GM21381 (cell line): ENCODE measurements around the gene ZDHHC12.
A peak's percentile ranks its signal among the peaks of the same experiment; 100 is the strongest.

ENCODE experiments used
- ATAC-seq: cut with Tn5 transposase; IDR thresholded peaks from one replicate; pipeline ENCODE4 v1.9.1; 2021; ENCODE audit warnings: mild to moderate bottlenecking, moderate library complexity; ENCODE audit not compliant: unreplicated experiment

ZDHHC12 gene

DNA sequence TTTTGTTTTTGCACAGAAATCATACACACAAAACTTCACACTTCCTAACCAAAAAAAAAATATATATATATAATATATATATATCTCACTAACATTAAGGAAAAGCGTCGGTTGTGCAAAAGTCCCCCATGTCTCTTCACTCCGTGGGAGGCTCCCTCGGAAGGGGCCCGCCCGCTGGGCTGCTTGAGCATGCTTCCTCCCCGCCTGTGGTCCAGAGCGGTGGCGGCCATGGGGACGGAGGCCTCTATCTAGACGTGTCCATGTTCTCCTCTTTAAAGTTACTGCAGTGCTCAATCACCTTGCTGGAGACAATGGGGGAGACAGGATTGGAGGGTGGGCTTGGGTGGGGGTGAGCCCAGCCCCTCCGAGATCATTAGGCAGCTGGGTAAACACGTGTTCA is 7.2 kb upstream of the ZDHHC12 start:
- no peak for ATAC-seq

DNA sequence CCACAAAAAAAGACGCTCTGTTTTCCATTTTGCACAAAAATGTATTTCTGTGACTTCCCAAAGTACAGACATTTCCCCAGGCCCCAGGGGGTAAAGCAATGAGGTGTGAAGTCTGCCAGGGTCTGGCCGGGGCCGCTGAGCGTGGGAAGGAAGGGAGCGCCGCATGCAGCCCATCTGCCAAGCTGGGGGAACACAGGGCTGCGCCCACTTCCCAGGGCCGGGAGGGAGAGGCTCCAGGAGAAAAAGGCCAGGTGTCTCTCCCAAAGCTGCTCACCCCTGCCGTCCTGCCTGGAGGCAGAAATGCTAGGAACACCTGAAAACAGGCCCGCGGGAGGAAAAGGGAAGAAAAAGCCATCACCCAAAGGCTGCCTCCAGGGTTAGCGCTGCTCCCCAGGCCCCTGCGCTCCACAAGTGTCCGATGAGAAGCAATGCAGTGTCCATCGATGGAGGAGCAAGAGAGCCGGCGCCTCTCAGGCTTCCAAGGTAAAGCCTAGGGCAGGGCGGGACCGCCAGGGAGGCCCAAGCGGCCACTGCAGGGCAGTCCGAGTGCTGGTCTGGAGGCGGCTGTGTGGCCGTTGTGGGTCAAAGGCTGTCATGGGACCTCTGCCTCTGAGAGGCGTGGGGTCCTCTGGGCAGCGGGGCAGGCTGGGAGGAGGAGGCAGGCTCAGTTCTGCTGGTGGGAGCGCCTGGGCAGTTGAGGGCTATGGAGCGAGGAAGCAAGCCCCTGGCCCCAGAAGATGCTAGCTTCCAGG is 6.0 kb upstream of the ZDHHC12 start:
- ATAC-seq: no peak

DNA sequence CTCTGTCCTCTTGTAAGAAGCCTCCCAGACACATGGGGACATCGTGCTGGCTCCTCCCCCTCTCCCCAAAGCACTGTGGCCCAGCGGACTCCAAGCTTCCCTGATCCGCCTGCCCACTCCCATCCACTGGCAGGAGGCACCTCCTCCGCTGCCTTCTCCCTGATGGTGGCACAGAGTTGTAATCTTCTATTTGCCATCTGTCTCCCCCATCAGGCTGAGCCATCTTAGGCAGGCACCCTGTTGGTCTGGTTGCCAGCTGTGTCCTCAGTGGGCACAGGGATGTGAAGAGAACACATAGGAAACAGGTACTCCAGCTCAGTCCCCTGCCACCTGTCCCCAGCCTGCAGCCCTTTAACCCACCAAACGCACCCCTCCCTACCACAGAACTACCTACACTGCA is 5.4 kb upstream of the ZDHHC12 start:
- ATAC-seq: no peak

DNA sequence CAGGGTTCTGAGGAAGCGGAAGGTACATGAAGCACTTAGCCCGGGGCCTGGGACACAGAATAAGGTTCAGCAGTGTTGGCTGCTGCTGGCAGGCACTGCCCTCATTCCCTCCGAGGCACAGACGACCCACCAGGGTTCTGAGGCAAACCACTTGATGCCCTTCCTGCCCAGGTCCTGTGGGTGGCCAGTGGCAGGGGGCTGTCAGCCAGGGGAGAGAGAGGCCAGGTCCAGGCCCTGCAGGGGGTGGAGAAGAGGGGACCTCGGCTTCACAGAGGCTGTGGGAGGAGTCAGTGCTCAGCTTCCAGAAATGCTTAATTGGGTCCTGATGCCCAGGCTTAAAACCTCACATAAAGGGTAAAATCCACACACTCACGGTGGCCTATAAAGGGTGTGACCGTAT is 4.4 kb upstream of the ZDHHC12 start:
- no peak for ATAC-seq

DNA sequence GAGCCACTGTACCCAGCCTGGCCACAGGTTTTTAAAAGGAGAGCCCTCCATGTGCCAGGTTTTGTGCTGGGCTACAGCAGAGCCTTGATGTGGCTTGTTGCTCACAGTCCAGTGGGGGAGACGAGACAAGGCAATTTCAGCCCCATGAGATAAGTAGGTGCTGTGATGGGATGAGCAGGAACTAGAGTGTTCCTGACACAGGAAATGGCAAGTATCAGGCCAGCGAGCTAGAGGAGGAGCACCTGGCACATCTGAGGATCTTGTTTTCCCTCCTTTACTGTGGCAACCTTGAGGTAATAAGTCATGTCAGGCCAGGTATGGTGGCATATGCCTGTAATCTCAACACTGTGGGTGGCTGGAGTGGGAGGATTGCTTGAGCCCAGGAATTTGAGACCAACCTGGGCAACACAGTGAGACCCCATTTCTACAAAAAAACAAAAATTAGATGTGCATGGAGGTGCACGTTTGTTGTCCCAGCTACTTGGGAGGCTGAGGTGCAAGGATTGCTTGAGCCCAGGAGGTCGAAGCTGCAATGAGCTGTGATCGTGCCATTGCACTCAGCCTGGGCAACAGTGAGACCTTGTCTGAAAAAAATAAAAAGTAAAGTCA is 3.8 kb upstream of the ZDHHC12 start:
- ATAC-seq: no peak

DNA sequence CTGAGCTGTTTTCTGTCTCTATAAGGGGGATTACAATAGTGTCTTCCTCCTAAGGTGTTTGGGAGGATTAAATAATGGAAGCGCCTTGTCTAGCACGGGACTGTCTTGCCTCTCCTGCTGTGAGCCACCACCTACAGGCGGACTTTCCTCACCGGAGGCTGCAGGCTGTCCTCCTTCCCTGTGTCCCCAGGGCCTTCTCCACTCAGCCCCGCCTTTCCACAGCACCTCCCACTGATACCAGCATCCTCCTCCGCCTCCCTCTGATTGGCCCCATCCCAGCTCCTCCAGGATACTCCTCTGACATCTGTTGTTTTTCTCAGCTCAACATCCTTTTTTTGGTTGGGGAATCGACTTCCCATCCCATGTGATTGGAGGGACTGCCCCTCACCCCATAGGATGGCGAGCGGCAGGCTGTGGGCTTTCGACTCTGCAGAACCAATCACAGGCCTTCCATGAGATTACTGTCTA is 851 bp upstream of the ZDHHC12 start:
- ATAC-seq: peak; percentile 8

DNA sequence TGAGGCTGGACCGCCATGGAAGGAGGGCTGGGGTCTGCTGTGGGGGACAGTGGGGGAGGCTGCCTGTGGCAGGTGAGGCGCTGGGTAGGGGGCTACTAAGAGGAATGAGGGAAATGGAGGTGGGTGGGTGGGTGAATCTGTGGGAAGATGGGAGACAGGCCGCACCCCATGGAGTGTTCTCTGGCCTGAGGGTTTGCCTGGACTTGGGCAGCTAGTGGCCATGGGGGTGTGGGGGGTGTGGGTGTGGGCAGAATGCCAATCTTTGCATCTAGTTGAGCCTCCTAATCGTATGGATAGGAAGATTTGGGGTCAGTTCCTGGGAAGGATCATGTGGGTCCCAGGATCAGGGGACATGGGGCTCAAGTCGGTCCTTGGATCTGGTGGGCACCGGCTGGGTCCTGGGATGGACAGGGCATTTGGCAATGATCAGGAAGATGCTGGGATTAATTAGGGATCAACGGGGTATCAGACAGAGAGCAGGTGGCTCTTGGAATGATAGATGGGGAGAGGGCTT is 518 bp downstream of the ZDHHC12 start:
- no peak for ATAC-seq

DNA sequence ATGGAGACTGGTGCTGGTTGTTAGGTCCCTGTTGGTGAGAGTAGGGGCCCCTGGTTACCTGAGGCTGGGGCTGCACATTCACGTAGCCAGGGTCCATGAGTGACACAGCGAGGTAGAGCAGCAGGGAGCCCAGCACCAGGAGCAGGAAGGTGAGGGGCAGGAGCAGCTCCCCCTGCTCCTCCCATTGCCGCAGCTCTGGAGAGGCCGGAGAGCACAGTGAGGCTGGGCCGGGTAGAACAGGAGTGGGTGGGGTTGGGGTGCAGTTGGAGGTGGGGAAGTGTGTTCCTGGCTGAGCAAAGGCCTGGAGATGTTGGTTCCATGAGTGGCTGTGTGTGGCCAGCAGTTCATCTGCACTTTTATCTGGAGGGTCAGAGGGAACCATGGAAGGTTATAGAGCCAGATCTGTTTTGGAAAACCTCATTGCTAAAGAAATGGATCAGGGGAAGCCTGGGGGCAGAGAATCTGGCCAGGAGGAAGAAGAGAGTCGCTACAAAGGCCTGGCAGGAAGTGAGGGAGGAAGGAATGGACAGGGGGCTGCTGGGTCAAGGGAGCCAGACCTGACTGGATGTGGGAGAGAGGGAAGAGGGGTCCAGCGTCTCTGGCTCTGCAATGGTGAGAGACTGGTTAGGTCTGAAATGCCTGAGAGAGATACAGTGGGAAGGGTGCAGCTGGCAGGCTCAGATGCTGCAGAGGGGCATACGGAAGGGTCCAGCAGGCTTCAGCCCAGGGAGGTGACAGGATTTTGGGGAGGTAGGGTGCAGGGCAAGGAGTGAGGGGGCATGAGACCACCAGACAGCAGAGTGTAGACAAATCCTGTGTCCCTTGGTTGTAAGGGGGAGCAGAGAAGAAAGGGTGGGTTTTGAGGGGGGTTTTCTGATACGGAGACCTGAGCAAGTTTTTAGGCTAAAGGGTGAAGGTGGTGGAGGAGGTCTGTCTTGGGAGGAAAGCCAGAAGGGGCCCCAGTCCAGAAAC is 1.3 kb downstream of the ZDHHC12 start:
- no peak for ATAC-seq

DNA sequence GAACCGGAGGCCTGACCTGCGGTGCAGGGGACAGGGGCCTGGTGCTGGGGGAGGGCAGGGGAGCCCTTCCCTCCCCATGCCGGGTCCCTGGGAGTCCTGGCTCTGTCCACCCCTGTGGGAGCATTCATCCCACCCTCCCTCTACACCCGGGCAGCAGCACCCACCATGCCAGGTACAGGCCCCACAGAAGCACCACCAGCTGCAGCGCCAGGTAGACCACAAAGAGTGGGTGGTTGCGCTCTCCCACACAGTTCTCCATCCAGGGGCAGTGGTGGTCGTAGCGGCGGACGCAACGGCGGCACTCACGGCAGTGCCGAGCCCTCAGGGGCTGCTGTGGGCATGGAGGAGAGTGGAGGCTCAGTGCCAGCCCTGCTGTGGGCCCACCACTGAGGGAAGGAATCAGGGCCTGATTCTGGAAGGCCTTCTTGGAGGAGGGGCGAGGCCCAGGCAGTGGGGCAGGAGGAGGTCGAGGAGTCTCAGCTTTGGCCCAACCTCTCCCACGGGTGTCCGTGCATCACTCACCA is 2.4 kb downstream of the ZDHHC12 start:
- ATAC-seq: no peak

DNA sequence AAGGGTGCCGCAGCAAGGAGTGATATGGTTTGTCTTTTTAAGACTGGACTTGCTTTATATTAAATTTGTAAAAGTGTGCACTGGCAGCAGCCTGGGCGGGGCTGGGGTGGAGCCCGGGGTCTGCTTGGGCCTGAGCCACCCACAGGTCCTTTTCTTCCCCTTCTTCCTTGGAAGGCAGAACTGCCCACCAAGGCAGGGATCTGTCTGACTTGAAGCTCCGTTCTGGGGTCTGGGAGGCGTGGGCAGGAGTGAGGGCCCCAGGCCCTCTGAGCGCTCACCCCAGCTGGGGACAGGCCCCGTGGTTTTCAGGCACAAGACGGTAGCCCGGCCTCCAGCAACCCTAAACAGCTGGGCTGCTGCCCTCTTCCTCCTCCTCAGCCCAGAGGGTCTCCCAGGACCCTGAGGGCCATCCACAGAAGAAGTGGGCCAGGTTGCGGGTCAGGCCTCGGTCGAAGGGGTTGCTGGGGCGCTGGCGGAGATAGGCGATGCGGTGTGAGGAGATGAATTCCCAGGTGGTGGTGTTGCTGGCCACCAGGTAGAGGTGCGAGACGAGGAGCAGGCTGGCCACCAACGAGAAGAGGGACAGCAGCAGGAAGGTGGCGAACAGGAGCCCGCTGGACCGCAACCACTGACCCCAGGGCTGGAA is 3.0 kb downstream of the ZDHHC12 start:
- no peak for ATAC-seq

DNA sequence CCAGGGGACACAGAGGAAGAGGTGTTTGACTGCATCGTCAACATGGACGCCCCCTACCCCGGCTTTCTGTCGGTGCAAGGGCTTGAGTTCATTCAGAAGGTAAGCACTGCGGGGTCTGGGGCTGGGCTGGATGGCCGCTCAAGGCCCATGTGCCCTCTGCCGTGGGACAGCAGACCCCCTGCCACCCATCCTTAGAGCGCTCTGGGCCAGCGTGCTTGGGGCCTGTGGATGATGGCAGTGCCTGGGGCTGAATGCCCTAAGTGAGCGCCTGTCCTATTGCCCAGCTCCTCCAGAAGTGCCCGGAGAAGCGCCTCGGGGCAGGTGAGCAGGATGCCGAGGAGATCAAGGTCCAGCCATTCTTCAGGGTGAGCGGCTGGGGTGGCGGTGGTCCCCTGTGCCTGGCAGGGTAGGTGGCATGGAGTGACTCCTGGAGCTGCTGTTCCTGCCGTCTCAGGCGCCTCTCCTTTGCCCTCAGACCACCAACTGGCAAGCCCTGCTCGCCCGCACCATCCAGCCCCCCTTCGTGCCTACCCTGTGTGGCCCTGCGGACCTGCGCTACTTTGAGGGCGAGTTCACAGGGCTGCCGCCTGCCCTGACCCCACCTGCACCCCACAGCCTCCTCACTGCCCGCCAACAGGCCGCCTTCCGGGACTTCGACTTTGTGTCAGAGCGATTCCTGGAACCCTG is 3.9 kb downstream of the ZDHHC12 start:
- no peak for ATAC-seq

DNA sequence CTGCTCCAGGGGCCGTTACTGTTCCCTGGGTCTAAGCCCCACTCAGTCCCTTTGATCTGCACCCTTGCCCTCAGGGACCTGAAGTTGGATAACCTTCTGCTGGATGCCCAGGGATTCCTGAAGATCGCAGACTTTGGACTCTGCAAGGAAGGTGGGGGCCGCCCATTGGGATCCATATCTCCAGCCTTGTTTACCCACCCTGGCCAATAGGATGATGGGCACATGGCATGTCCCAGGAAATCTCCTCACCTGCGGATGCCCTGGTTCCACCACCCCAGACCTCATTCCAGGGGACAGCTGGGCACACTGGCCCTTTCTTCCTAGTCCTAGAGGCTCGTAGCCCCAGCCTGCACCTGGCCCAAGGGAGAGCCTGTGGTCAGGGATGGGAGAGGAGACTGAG is 5.5 kb downstream of the ZDHHC12 start:
- no peak for ATAC-seq

DNA sequence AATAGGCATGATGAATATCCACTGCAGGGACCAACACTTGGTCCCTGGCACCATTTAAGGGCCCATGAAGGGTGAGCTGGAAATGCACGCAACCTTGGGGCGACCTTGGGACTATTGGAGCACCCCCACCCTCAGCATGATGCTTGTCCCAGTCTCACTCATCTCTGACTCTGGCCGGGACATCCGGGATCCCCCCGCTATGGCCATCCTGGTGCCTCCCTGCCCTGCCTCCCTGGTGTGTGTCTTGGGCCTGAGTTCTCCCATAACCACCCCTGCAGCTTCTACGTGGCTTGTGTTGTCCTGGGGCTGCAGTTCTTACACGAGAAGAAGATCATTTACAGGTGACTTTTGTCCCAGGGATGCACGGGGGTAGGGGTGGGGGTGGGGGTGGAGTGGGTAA is 5.9 kb downstream of the ZDHHC12 start:
- ATAC-seq: no peak

DNA sequence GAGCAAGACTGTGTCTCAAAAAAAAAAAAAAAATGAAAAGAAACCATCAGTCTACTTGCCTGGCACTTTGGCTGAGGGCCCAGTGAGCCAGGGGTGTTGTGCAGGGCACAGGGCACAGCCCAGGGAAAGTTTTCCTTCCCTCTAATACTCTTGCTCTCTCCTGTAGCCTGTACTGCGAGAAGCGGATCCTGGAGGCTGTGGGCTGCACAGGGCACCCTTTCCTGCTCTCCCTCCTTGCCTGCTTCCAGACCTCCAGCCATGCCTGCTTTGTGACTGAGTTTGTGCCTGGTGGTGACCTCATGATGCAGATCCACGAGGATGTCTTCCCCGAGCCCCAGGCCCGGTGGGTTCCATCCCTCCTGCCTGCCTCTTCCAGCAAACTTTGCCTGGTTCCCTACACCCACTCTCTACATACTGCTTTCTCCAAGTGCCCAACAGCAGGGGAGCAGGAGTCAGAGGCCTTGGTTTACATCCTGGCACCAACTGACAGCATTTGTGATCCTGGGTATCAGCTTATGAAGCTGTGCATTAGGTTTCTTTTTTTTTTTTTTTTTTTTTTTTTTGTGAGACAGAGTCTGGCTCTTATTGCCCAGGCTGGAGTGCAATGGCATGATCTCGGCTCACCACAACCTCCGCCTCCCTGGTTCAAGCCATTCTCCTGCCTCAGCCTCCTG is 7.2 kb downstream of the ZDHHC12 start:
- no peak for ATAC-seq

DNA sequence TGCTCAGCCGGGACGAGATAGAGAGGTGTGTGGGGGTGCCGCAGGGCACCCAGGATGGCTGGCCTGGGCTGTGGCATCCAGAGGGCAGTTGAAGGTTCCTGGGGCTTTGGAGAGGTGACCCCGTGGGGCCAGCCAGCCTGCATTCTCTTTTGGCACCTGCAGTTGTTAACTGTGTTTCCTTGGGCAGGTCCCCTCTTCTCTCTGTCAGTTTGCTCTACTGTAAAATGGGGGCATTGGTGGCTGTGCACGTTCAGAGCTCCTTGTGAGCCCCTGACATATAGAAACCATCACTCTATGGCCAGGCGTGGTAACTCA is 8.5 kb downstream of the ZDHHC12 start:
- ATAC-seq: no peak

DNA sequence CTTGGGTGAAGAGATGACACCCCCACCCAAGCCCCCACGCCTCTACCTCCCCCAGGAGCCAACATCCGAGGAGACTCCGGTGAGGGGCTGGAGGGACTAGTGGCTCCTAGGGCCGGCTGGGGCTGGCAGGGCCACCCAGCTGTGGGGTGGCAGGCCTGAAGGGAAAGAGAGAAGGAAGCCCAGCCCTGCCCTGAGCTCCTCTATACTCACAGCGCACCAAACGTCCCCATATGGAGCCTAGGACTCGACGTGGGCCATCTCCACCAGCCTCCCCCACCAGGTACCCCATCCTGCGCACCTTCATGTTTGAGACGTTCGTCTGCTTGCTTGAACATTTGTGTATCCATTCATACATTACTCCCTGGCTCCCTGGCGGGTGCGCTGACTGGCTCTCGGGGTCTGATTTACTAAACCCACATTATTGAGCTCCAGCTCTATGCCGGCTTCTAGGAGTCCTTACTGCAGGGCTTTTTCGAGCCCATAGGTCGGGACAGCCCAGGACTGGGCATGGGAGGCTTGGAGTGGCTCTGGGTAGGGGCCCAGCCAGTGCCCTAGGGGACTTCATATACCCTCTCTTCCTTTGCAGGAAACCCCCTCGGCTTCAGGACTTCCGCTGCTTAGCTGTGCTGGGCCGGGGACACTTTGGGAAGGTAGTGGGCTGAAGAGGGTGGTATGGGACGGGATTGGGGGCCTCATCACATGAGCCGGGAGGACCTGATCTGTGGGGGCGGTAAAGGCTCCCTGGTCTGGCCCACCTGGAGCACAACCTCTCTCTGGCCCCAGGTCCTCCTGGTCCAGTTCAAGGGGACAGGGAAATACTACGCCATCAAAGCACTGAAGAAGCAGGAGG is 9.1 kb downstream of the ZDHHC12 start:
- no peak for ATAC-seq

DNA sequence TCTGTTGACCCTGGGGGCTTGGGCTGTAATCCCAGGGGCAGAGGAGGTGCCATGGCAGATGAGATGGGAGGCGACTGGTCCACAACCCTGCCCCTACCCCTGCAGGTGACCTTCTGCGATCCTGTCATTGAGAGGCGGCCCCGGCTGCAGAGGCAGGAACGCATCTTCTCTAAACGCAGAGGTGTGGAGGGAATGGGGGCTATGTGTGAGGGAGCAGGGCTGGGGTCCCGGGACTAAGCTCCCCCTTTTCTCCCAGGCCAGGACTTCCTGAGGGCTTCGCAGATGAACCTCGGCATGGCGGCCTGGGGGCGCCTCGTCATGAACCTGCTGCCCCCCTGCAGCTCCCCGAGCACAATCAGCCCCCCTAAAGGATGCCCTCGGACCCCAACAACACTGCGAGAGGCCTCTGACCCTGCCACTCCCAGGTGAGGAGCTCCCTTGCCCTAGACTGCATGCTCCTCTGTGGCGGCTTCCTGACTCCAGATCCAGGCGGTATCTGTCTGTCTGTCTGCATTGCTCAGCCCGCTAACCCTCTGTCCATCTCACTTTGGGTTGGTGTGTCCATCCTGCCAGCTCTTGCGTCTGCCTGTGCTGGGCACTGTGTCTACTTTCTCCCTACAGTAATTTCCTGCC is 9.9 kb downstream of the ZDHHC12 start:
- no peak for ATAC-seq

DNA sequence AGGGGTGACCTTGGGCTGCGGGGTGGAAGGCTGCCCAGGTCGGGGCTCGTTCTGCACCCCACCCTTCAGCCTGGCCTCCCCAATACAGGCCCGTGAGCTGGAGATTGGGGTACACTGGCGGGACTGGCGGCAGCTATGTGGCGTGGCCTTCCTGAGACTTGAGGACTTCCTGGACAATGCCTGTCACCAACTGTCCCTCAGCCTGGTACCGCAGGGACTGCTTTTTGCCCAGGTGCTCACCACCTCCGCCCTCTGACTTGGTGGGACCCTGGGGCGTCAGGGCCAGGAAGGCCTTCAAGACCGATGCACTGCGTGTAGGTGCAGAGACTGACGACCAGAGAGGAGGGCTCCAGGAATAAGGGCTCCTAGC is 10.5 kb downstream of the ZDHHC12 start:
- ATAC-seq: no peak
